Measurements from ENCODE around the gene TSEN2.

GRCh38 chr3:12452361-12453330 lies 31.6 kb upstream of the TSEN2 start:
- TF ChIP-seq ATF2 (IDR thresholded peaks at IDR 0.05; ENCODE audit: low read length) (no peak), REST (IDR thresholded peaks at IDR 0.05; ENCODE audit: low read depth, low read length) (no peak), ZNF207 (IDR thresholded peaks at IDR 0.05; ENCODE audit: borderline replicate concordance) (no peak), RAD21 (IDR thresholded peaks at IDR 0.05; ENCODE audit: insufficient read depth, low read depth, low read length) (no peak)
